HG03196 (cell line): ENCODE measurements around the gene PPP1R1B.

Source experiments
- ATAC-seq: cut with Tn5 transposase; IDR thresholded peaks from one replicate; pipeline ENCODE4 v1.9.1; 2021; ENCODE audit not compliant: unreplicated experiment

Gene PPP1R1B

DNA sequence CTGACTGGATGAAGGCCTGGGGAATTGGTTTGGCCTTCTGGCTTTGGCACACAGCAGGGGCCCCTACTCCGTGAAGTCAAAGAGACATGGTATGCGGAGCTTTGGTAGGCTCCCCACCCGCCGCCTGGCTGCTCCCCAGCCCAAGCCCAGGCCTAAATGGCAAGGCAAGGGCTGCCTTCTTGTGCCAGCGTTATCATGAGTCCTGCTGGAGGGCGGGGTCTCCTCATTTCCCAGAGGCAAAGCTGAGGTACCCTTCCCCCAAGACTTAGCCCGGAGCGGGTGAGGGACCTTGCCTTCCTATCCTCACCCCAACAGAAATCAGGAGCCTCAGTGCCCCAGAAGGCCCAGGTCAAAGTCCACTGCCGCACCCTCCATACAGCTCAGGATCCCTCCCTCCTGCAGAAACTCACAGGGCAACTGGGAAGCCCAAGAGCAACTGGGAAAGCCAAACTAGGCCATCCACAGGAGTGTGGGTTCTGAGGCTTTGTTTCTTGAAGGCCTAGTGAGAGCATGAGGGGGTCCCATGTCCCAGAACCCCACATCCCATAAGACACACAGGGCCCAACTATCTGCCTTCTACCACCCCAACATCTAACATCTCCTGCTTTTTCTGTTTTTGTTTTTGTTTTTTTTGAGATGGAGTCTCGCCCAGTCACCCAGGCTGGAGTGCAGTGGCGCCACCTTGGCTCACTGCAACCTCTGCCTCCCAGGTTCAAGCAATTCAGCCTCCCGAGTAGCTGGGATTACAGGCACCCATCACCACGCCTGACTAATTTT is 51.8 kb downstream of the PPP1R1B start:
- ATAC-seq: no peak

DNA sequence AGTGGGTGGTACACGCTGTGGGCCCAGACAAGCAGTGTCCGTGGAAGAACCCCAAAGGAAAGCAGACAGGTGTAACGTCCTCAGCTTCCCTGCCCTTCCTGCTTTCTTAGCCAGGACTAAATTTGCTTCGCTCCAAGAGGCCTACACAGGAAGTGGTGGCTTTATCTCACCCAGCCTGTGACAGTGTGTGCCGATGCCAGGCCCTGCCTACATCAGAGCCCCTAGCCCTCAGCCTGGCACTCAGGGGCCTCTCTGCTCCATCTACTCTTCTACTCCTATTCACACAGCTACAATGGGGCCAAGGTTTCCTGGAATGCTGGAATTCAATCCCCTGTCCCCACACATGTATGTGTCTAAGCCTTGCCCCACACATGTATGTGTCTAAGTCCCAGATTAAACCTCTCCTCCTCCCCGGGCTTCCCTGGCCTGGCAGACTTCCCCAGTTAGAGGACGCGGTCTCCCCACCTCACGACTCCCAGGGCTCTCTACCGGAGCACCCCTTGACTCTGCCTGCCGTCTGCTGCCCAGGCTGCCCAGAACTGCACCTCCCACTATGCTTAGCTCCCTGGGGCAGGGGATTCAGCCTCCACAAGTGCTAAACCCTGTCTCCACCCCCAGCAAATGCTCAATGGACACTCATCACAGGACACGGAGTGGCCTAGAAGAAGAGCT is 52.9 kb downstream of the PPP1R1B start:
- ATAC-seq: no peak

DNA sequence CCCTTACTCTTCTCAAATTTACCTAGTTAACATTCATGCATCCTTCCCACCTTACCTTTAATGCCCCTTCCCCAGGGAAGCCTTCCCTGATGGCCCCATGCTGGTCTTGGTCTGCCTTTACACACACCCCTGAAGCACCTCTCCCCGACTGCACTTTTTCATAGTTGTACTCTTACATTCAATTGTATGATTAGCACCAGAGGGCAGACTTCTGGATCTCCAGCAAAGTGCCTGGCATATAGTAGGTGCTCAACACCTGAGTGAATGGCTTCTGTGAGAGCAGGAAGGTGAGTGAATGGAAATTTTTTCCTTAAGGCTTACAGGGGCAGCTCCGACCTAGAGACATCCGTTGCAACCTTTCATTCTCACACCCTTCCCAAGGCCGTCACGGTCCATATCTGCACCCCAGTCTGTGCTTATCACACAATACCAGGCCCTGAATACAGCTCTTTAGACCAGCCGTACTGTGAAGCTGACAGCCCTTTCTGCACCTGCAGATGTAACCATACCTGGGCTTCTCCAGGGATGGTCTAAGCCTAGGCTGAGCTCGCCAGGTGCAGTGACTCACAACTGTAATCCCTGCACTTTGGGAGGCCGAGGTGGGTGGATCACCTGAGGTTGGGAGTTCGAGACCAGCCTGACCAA is 56.7 kb downstream of the PPP1R1B start:
- ATAC-seq: no peak

DNA sequence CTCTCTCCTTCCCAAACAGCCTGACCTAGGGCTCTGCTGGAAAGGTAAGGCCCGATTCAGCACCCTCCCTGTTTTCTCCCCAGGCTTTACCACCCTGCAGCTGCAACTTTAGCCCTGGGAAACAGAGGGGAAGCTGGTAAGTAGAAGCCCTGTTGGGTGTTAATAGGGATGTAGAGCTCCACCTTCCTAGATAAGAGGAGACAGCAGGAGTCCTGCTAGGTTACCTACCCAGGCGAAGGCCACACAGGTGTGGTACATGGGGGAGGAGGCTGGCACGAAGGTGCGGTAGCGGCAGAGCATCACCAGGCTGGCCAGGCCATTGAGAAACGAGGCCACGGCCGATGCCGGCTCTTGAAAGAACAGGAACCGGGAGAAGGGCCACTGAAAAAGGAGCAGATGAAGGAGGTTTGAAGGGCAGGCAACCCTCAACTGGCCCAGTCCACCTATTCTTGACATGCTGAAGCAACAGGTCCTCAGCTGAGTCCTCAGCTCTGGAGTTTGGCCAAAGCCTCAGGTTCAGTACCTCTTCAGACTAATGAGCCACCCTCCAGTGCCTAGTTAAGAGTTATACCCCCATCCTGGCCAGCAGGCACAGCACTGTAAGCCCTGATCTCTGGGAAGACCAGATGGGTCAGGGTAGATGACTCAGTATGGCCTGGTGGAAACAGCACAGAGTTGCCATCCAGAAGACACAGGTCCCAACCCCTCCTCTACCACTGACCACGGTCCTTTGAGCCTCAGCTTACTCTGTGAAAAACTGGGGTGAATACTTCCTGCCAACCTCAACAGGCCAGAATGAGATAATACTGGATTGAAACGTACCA is 57.8 kb downstream of the PPP1R1B start:
- no peak for ATAC-seq
